Vagina (tissue), 2 donors: ENCODE measurements around the gene GJA4. TPM values are rescaled to one million over a fixed set of nuclear protein-coding genes. Genes with fewer than 3 reads are reported as not detected.

ENCODE experiments used
- DNase-seq, 2 donors: peaks; one replicate each; pipeline ENCODE4 v3.0.0-alpha.2; 2017; ENCODE audit errors: extremely low spot score in 2 of 2
- H3K27ac ChIP-seq: fragments of 200-600 bp; sonication (generic); one replicate; pipeline ENCODE4 v1.5.1; 2019
- H3K27me3 ChIP-seq: fragments of 200-600 bp; sonication (generic); one replicate; pipeline ENCODE4 v1.5.1; 2019
- H3K36me3 ChIP-seq, 2 donors: fragments of 200-600 bp; sonication (generic); one replicate each; pipeline ENCODE4 v1.5.1; 2017 to 2019
- H3K4me1 ChIP-seq: fragments of 200-600 bp; sonication (generic); one replicate; pipeline ENCODE4 v1.5.1; 2019
- H3K4me3 ChIP-seq, 2 donors: fragments of 200-600 bp; sonication (generic); 1 replicate in 1 of 2; 2 replicates in 1 of 2; pipeline ENCODE4 v1.5.1; 2016 to 2019
- H3K9me3 ChIP-seq: fragments of 200-600 bp; sonication (generic); one replicate; pipeline ENCODE4 v1.5.1; 2019
- POLR2A ChIP-seq, 2 donors: fragments of 450-650 bp; IDR thresholded peaks; one replicate each; pipeline ENCODE4 v1.6.1; 2017; ENCODE audit warnings: antibody characterized with exemption in 2 of 2, mild to moderate bottlenecking in 2 of 2, moderate library complexity in 2 of 2
- POLR2AphosphoS5 ChIP-seq, 2 donors: sonication (generic); formaldehyde crosslinking; IDR thresholded peaks; one replicate each; pipeline ENCODE4 v1.9.0; 2017; ENCODE audit warnings: antibody characterized with exemption in 2 of 2, mild to moderate bottlenecking in 2 of 2, low read depth in 1 of 2; ENCODE audit not compliant: insufficient read depth in 1 of 2
- intact Hi-C: fragments of 100-400 bp; cut with DNase I; formaldehyde crosslinking; loops from one replicate; pipeline ENCODE4 v1.15.1; 2023
- total RNA-seq: library from RNA; depleted of rRNA; stranded (reverse); fragments of >200 nt; gene quantifications from one replicate; pipeline ENCODE4 v1.2.3, GENCODE V29; 2016
- TF ChIP-seq, protein P1 (sequence below), 3 experiments: fragments of 450-650 bp in 2 of 3; fragments of 200-600 bp in 1 of 3; sonication (generic) in 1 of 3; IDR thresholded peaks; one replicate each; pipeline ENCODE4 v1.5.1; 2017 to 2019; ENCODE audit warnings: antibody characterized with exemption in 3 of 3, mild to moderate bottlenecking in 2 of 3, moderate library complexity in 2 of 3

The GJA4 gene
- total RNA-seq, 1 donor from 2014 or later = 28.5 TPM

DNA sequence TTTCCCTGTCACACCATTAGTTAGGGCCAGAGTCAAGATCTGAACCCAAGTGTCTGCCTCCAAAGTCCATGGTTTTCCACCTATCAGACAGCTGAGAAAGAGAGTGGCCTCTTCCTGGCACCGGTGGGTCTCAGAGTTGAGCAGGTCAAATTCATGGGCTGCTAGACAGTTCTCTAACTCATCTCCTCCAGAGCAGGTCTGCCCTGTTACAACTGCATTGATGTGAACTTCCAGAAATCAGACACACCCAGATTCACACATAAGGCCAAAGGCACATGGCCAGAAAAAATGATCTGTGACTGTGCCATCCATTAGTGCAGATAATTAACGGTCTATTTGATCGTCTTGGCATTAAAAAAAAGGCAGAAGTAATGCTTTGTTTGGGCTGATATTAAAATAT is 49.3 kb downstream of the GJA4 start:
- Histone ChIP-seq H3K9me3 (no peaks in the 10 kb centered on the region), H3K36me3 (no peaks in the 10 kb centered on the region), H3K27me3 (no peaks in the 10 kb centered on the region), H3K4me3 (no peak overlapping the region), H3K4me1 (peaks cover 4% of the 10 kb centered on the region), H3K27ac (no peak overlapping the region)
- TF ChIP-seq POLR2AphosphoS5 (IDR thresholded peaks at IDR 0.05; ENCODE audit: insufficient read depth in 1 of 2, low read depth in 1 of 2) (no peak), POLR2A (IDR thresholded peaks at IDR 0.05) (no peak)
- TF ChIP-seq, protein P1, sequence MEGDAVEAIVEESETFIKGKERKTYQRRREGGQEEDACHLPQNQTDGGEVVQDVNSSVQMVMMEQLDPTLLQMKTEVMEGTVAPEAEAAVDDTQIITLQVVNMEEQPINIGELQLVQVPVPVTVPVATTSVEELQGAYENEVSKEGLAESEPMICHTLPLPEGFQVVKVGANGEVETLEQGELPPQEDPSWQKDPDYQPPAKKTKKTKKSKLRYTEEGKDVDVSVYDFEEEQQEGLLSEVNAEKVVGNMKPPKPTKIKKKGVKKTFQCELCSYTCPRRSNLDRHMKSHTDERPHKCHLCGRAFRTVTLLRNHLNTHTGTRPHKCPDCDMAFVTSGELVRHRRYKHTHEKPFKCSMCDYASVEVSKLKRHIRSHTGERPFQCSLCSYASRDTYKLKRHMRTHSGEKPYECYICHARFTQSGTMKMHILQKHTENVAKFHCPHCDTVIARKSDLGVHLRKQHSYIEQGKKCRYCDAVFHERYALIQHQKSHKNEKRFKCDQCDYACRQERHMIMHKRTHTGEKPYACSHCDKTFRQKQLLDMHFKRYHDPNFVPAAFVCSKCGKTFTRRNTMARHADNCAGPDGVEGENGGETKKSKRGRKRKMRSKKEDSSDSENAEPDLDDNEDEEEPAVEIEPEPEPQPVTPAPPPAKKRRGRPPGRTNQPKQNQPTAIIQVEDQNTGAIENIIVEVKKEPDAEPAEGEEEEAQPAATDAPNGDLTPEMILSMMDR (IDR thresholded peaks at IDR 0.05) = no peak
- intact Hi-C loops = no loop called here
- no peak for DNase-seq

DNA sequence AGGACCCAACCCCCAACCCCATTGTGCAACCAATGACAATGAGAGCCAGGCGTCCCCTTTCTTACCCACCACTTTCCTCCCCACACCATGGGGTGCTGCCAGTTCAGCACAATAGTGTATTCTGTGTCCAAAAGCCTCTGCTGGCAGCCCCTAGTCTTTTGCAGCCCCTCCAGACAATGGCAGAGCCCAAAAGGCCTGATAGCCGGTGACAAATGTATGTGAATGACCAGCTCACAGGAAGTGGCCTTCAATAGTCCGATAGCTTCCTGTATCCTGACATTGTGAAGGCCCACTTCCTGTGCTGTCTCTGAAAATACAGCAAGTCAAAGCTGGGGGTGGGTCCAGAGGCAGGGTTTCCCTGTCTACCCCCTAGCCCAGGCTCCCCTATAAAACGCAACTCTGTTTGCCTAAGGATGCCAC is 50.2 kb downstream of the GJA4 start:
- no peak for DNase-seq
- H3K27ac ChIP-seq = no peak overlapping the region

GRCh38 chr1:34843392-34844251 is 50.8 kb downstream of the GJA4 start:
- DNase-seq = no peak
- intact Hi-C loops = no loop called here
- Histone ChIP-seq H3K4me3 (no peak overlapping the region), H3K9me3 (no peaks in the 10 kb centered on the region), H3K27me3 (no peaks in the 10 kb centered on the region), H3K36me3 (no peaks in the 10 kb centered on the region), H3K27ac (no peak overlapping the region), H3K4me1 (peaks cover 4% of the 10 kb centered on the region)
- TF ChIP-seq POLR2A (IDR thresholded peaks at IDR 0.05) = no peak
- no peak for TF ChIP-seq POLR2AphosphoS5 (IDR thresholded peaks at IDR 0.05; ENCODE audit: insufficient read depth in 1 of 2, low read depth in 1 of 2)
- TF ChIP-seq, protein P1 (IDR thresholded peaks at IDR 0.05) = no peak

More for the DNA sequence above, 50.2 kb downstream of the GJA4 start:
- no peak overlapping the region for H3K4me3 ChIP-seq
- intact Hi-C loops = no loop called here
- H3K36me3 ChIP-seq = no peaks in the 10 kb centered on the region
- no peaks in the 10 kb centered on the region for H3K9me3 ChIP-seq
- H3K27me3 ChIP-seq = no peaks in the 10 kb centered on the region
- no peak for TF ChIP-seq POLR2A (IDR thresholded peaks at IDR 0.05)
- no peak for TF ChIP-seq POLR2AphosphoS5 (IDR thresholded peaks at IDR 0.05; ENCODE audit: insufficient read depth in 1 of 2, low read depth in 1 of 2)
- TF ChIP-seq, protein P1 (IDR thresholded peaks at IDR 0.05) = no peak
- peaks cover 4% of the 10 kb centered on the region for H3K4me1 ChIP-seq

DNA sequence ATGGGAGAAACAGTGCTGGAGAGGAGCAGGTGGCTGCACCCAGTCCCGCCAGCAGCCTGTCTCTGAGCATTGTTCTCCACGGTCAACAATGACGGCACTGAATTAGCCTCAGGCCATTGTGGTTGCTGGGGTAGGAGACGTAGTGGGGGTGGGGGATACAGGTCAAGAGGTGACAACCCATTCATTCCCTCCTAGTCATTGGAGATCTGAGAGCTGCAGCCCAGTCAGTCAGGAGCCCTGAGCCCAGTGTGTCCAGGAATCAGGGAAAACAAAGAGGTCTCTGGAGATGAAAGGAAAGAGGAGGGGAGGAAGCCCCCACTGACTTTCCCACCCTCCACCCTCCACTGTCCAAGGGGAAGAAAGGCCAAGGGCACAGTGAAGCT is 51.4 kb downstream of the GJA4 start:
- TF ChIP-seq, protein P1 (IDR thresholded peaks at IDR 0.05) = no peak
- no peak for TF ChIP-seq POLR2A (IDR thresholded peaks at IDR 0.05)
- TF ChIP-seq POLR2AphosphoS5 (IDR thresholded peaks at IDR 0.05; ENCODE audit: insufficient read depth in 1 of 2, low read depth in 1 of 2) = no peak
- Histone ChIP-seq H3K27ac (no peak overlapping the region), H3K36me3 (no peaks in the 10 kb centered on the region), H3K9me3 (no peaks in the 10 kb centered on the region), H3K27me3 (no peaks in the 10 kb centered on the region), H3K4me1 (peaks cover 4% of the 10 kb centered on the region), H3K4me3 (no peak overlapping the region)
- intact Hi-C loops = no loop called here
- DNase-seq = no peak

Other genes with a start within 250 kb of the GJA4 start
- 23.6 TPM for gene GJB5, start 38.0 kb upstream of the GJA4 start, total RNA-seq
- 2.0 TPM for gene GJB4, start 33.3 kb upstream of the GJA4 start, total RNA-seq
- gene GJB3, start 11.8 kb upstream of the GJA4 start, total RNA-seq = 24.6 TPM
- gene SMIM12, start 66.8 kb downstream of the GJA4 start, total RNA-seq = 36.6 TPM
- gene DLGAP3, start 136.7 kb downstream of the GJA4 start, total RNA-seq = not detected
- gene TMEM35B, start 192.3 kb downstream of the GJA4 start, total RNA-seq = 44.0 TPM
- gene ZMYM6, start 238.9 kb downstream of the GJA4 start, total RNA-seq = 12.3 TPM